H1 (cell line): ENCODE measurements around the gene PNO1. TPM values are rescaled to one million over a fixed set of nuclear protein-coding genes. Genes with fewer than 3 reads are reported as not detected.

Experiments
- CTCF ChIA-PET: fragments of 300-600 bp; sonication (Branson Sonifier 250); formaldehyde crosslinking; loops from one replicate; lab custom pipeline; 2021; ENCODE audit not compliant: partially characterized antibody; lab: Charles Lee
- POLR2A ChIA-PET: fragments of 300-600 bp; sonication (Branson Sonifier 250); formaldehyde crosslinking; loops from one replicate; lab custom pipeline; 2021; ENCODE audit warnings: inconsistent platforms; ENCODE audit not compliant: partially characterized antibody; lab: Charles Lee
- DNase-seq, 2 experiments: peaks; one replicate each; pipeline versions ENCODE4 v3.0.0 to v3.0.0-alpha.2; 2010 to 2022; ENCODE audit warnings: low spot score in 2 of 2, low read depth in 1 of 2, mixed read lengths in 1 of 2
- FAIRE-seq: peaks from 2 replicates; lab custom pipeline; 2011; peaks lifted over from hg19 to GRCh38; lab: Jason Lieb, UNC
- H2AFZ ChIP-seq: 2 replicates; pipeline ENCODE4 v1.8.1; 2012; ENCODE audit warnings: low read length, inconsistent platforms
- H2AK5ac ChIP-seq: 2 replicates; pipeline ENCODE4 v1.6.1; 2013; ENCODE audit warnings: low read depth, low read length
- H2BK120ac ChIP-seq: replicated peaks from 2 replicates; pipeline ENCODE3; 2013; ENCODE audit warnings: low read depth, low read length, inconsistent platforms
- H2BK12ac ChIP-seq: 2 replicates; pipeline ENCODE4 v1.6.1; 2013; ENCODE audit warnings: low read depth, low read length
- H2BK15ac ChIP-seq: 2 replicates; pipeline ENCODE4 v1.6.1; 2013; ENCODE audit warnings: low read length
- H2BK20ac ChIP-seq: 2 replicates; pipeline ENCODE4 v1.6.1; 2013; ENCODE audit warnings: low read length
- H2BK5ac ChIP-seq: 2 replicates; pipeline ENCODE4 v1.6.1; 2013; ENCODE audit warnings: low read depth, low read length
- H3K14ac ChIP-seq: 2 replicates; pipeline ENCODE4 v1.6.1; 2013; ENCODE audit warnings: inconsistent platforms; ENCODE audit not compliant: insufficient read length
- H3K18ac ChIP-seq: 2 replicates; pipeline ENCODE4 v1.6.1; 2013; ENCODE audit warnings: low read length; ENCODE audit errors: extremely low read depth
- H3K23ac ChIP-seq: 2 replicates; pipeline ENCODE4 v1.6.1; 2013; ENCODE audit warnings: inconsistent platforms; ENCODE audit not compliant: insufficient read length
- H3K23me2 ChIP-seq: 2 replicates; pipeline ENCODE4 v1.6.1; 2013; ENCODE audit warnings: low read depth, low read length
- H3K27ac ChIP-seq: 2 replicates; pipeline ENCODE4 v1.6.1; 2011; ENCODE audit warnings: low read depth, low read length, inconsistent platforms
- H3K27me3 ChIP-seq, 4 experiments: replicated peaks in 1 of 4; 1 replicate in 1 of 4; 2 replicates in 3 of 4; pipeline versions ENCODE4 v1.6.1 to v1.8.1; 2011 to 2013; ENCODE audit warnings: low read length in 3 of 4, mild to moderate bottlenecking in 3 of 4, inconsistent platforms in 2 of 4, mixed read lengths in 2 of 4, moderate library complexity in 1 of 4; ENCODE audit not compliant: control insufficient read depth in 3 of 4, insufficient read depth in 3 of 4; ENCODE audit errors: extremely low read depth in 1 of 4
- H3K36me3 ChIP-seq, 4 experiments: 2 replicates each; pipeline versions ENCODE4 v1.6.1 to v1.8.1; 2011 to 2013; ENCODE audit warnings: mild to moderate bottlenecking in 4 of 4, low read length in 3 of 4, moderate library complexity in 2 of 4, control low read depth in 1 of 4, inconsistent platforms in 1 of 4; ENCODE audit not compliant: insufficient read depth in 4 of 4, control insufficient read depth in 2 of 4
- H3K4ac ChIP-seq: replicated peaks from 2 replicates; pipeline ENCODE3; 2013; ENCODE audit warnings: low read length, low read depth, mixed read lengths, inconsistent platforms; ENCODE audit not compliant: insufficient read length
- H3K4me1 ChIP-seq, 4 experiments: replicated peaks in 1 of 4; 1 replicate in 1 of 4; 2 replicates in 3 of 4; pipeline versions ENCODE4 v1.6.1 to v1.8.1; 2011 to 2013; ENCODE audit warnings: low read length in 3 of 4, inconsistent platforms in 2 of 4, mixed read lengths in 1 of 4; ENCODE audit not compliant: insufficient read depth in 4 of 4, control insufficient read depth in 3 of 4
- H3K4me2 ChIP-seq, 2 experiments: 2 replicates each; pipeline versions ENCODE4 v1.6.1 to v1.8.1; 2011 to 2013; ENCODE audit warnings: low read depth in 2 of 2, low read length in 2 of 2, control low read depth in 1 of 2, inconsistent platforms in 1 of 2, mild to moderate bottlenecking in 1 of 2; ENCODE audit not compliant: insufficient read depth in 1 of 2
- H3K4me3 ChIP-seq, 4 experiments: fragments of 200-600, 300-600 bp in 1 of 4; sonication (generic), shearing (Covaris generic), sonication (Bioruptor Twin) in 1 of 4; 2 replicates each; pipeline versions ENCODE4 v1.5.1 to v1.8.1; 2011 to 2016; ENCODE audit warnings: low read length in 4 of 4, low read depth in 3 of 4, control low read depth in 2 of 4, inconsistent platforms in 2 of 4, mild to moderate bottlenecking in 2 of 4, mixed read lengths in 1 of 4, moderate library complexity in 1 of 4; ENCODE audit not compliant: insufficient read depth in 2 of 4; ENCODE audit errors: extremely low read depth in 1 of 4
- H3K56ac ChIP-seq: replicated peaks from 2 replicates; pipeline ENCODE3; 2013; ENCODE audit warnings: low read depth, mild to moderate bottlenecking, mixed read lengths, low read length, inconsistent platforms; ENCODE audit not compliant: insufficient read length
- H3K79me1 ChIP-seq: 2 replicates; pipeline ENCODE4 v1.6.1; 2013; ENCODE audit warnings: low read depth, low read length, control low read depth
- H3K79me2 ChIP-seq, 2 experiments: 2 replicates each; pipeline versions ENCODE4 v1.6.1 to v1.8.1; 2012 to 2013; ENCODE audit warnings: low read length in 2 of 2, mild to moderate bottlenecking in 2 of 2, inconsistent platforms in 1 of 2; ENCODE audit not compliant: insufficient read depth in 2 of 2, control insufficient read depth in 1 of 2
- H3K9ac ChIP-seq, 4 experiments: replicated peaks in 1 of 4; 1 replicate in 1 of 4; 2 replicates in 3 of 4; pipeline versions ENCODE4 v1.6.1 to v1.8.1; 2011 to 2013; ENCODE audit warnings: low read depth in 3 of 4, low read length in 3 of 4, control low read depth in 2 of 4, mild to moderate bottlenecking in 2 of 4, moderate library complexity in 2 of 4, inconsistent platforms in 1 of 4; ENCODE audit errors: extremely low read depth in 1 of 4
- H3K9me3 ChIP-seq, 2 experiments: 2 replicates each; pipeline versions ENCODE4 v1.6.1 to v1.8.1; 2012 to 2013; ENCODE audit warnings: mild to moderate bottlenecking in 2 of 2, moderate library complexity in 2 of 2, control low read depth in 1 of 2, inconsistent platforms in 1 of 2, low read depth in 1 of 2, low read length in 1 of 2, mixed read lengths in 1 of 2; ENCODE audit not compliant: insufficient read depth in 2 of 2
- H4K20me1 ChIP-seq, 2 experiments: replicated peaks in 1 of 2; 2 replicates each; pipeline versions ENCODE3 to v1.8.1; 2011 to 2013; ENCODE audit warnings: inconsistent platforms in 2 of 2, low read length in 2 of 2, mild to moderate bottlenecking in 1 of 2; ENCODE audit not compliant: insufficient read depth in 2 of 2, control insufficient read depth in 1 of 2
- H4K5ac ChIP-seq: 2 replicates; pipeline ENCODE4 v1.6.1; 2013; ENCODE audit warnings: low read length, low read depth, mixed read lengths, inconsistent platforms; ENCODE audit not compliant: insufficient read length
- H4K8ac ChIP-seq: 2 replicates; pipeline ENCODE4 v1.8.0; 2013; ENCODE audit warnings: mild to moderate bottlenecking, moderate library complexity, low read length, inconsistent platforms; ENCODE audit not compliant: insufficient read depth; ENCODE audit errors: extremely low read depth
- H4K91ac ChIP-seq: replicated peaks from 2 replicates; pipeline ENCODE3; 2013; ENCODE audit warnings: low read length, mixed read lengths, inconsistent platforms; ENCODE audit not compliant: insufficient read length
- MAX ChIP-seq: IDR thresholded peaks from 2 replicates; pipeline ENCODE4 v1.6.1; 2012; ENCODE audit warnings: inconsistent platforms
- TAF7 ChIP-seq: optimal IDR thresholded peaks from 2 replicates; pipeline ENCODE3; 2011; ENCODE audit warnings: low read depth, mild to moderate bottlenecking, inconsistent platforms, low read length, moderate library complexity, borderline replicate concordance
- WGBS, 2 experiments: shearing (Covaris generic) in 1 of 2; methylation state at CpG; one replicate each; pipeline versions ENCODE4 v1.1.6 to v1.1.7; 2013 to 2015; ENCODE audit warnings: low lambda C conversion rate in 2 of 2, mixed read lengths in 2 of 2, inconsistent platforms in 1 of 2, low coverage in 1 of 2, missing lambda C conversion rate in 1 of 2; ENCODE audit not compliant: insufficient replicate concordance in 2 of 2, insufficient coverage in 1 of 2, insufficient read length in 1 of 2; ENCODE audit errors: extremely low coverage in 1 of 2, missing lambda C conversion rate in 1 of 2; 5-methylcytosine and 5-hydroxymethylcytosine counted together
- polyA plus RNA-seq, 7 experiments: library from polyadenylated mRNA; depleted of rRNA in 3 of 7; stranded (reverse) in 5 of 7; unstranded in 2 of 7; fragments of >200 nt in 5 of 7; fragments of 200-250 nt in 2 of 7; gene quantifications; 1 replicate in 5 of 7; 2 replicates in 1 of 7; 4 replicates in 1 of 7; pipeline versions ENCODE4 v1.2.1 to v1.2.3, GENCODE V29; 2011 to 2013; ENCODE audit warnings: missing spikeins in 2 of 7, mixed read lengths in 2 of 7
- total RNA-seq: library from RNA; stranded (reverse); fragmentation: NEBNext Ultra II Directional; extraction: Animal tissue kit (Norgen Biotek cat#: 25700); gene quantifications from 2 replicates; pipeline ENCODE4 v1.2.1, GENCODE V29; 2021

The PNO1 gene
- total and polyA plus RNA-seq, 2 of the 8 experiments (the other 6 are each of a cell fraction or from before 2014, with no cell fraction given), result 18.6 to 33.2 TPM

DNA sequence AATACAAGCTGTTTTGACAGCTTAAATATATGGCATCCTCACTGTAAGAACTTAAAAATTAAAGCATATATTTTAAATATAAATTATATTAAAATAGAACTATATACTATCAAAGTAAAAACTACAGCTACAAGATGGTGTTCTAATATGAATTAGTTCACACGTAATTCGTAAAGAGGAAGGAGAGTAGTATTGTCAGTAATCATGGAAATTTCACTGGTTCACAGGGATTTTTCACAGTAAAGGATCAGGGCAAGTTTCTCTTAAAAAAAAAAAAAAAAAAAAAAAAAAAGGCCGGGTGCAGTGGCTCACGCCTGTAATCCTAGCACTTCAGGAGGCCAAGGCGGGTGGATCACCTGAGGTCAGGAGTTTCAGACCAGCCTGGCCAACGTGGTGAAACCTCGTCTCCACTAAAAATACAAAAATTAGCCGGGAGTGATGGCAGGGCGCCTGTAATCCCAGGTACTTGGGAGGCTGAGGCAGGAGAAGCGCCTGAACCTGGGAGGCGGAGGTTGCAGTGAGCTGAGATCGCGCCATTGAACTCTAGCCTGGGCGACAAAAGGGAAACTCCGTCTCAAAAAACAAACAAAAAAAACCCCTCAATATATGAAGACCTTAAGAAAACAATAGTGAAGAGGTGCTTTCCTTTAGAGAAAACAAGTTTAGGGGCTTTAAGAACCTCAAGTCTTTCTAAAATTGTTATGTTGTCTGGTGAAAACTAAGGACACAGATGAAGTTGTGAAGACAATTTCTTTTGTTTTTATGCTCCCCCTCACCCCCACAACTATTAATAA is 32.5 kb downstream of the PNO1 start:
- no peaks in the 10 kb centered on the region for H3K23me2 ChIP-seq
- H2AFZ ChIP-seq, result no peak overlapping the region
- H3K14ac ChIP-seq, result no peak overlapping the region
- no peak overlapping the region for H3K4me2 ChIP-seq
- no peak overlapping the region for H3K27ac ChIP-seq
- no peak overlapping the region for H4K91ac ChIP-seq
- WGBS, 2 experiments, result 84% methylated on average over 14 of the region's 15 CpGs; no CpG with 5 or more reads in 1 of the 2 experiments
- no peak overlapping the region for H3K9ac ChIP-seq
- H2BK12ac ChIP-seq, result no peak overlapping the region
- DNase-seq (no peak), FAIRE-seq (no peak)
- H4K8ac ChIP-seq, result no peak overlapping the region
- H3K4me3 ChIP-seq, result no peak overlapping the region
- no peaks in the 10 kb centered on the region for H3K9me3 ChIP-seq
- H2BK120ac ChIP-seq, result no peak overlapping the region
- H2AK5ac ChIP-seq, result no peak overlapping the region
- H3K79me2 ChIP-seq, result peaks cover 0 to 56% of the 10 kb centered on the region in 2 experiments; a peak in 2 of 4 replicates
- peaks cover 0 to 6% (median 0%) of the 10 kb centered on the region in 4 experiments; a peak in 1 of 8 replicates for H3K36me3 ChIP-seq
- H4K20me1 ChIP-seq, result peaks cover 3 to 16% of the 10 kb centered on the region in 2 experiments
- no peaks in the 10 kb centered on the region for H3K27me3 ChIP-seq
- no peak overlapping the region for H3K23ac ChIP-seq
- H3K4ac ChIP-seq, result no peak overlapping the region
- no peaks in the 10 kb centered on the region for H3K4me1 ChIP-seq
- no peak overlapping the region for H2BK5ac ChIP-seq
- ChIA-PET POLR2A (interaction anchor here (1.3 to 2.4 kb wide), 2 partner anchors 10 to 33 kb away, joined by 6 to 8 read pairs; partner anchors contain the start of gene PNO1), CTCF (interaction anchor here (0.6 to 1.9 kb wide), 4 partner anchors 15 to 101 kb away, joined by 3 to 8 read pairs (median 4); no protein-coding TSS in a partner anchor)
- H3K18ac ChIP-seq, result no peak overlapping the region
- peaks cover 2% of the 10 kb centered on the region; the same call in 1 of the 2 replicates for H3K79me1 ChIP-seq
- H4K5ac ChIP-seq, result no peak overlapping the region
- no peak overlapping the region for H2BK20ac ChIP-seq
- no peak overlapping the region for H3K56ac ChIP-seq
- H2BK15ac ChIP-seq, result no peak overlapping the region
- TF ChIP-seq TAF7 (no peak), MAX (no peak)
